Psoas muscle (tissue), 8 donors: Measurements from ENCODE around the gene RP2. TPM values are rescaled to one million over a fixed set of nuclear protein-coding genes. Genes with fewer than 3 reads are reported as not detected.

Experiments used
- ATAC-seq, 4 donors: fragments of 200-7000 bp; cut with Tn5 transposase; one replicate each; pipeline ENCODE4 v1.9.1; 2020; ENCODE audit warnings: moderate library complexity in 3 of 4, mild to moderate bottlenecking in 2 of 4
- DNase-seq, 2 donors: peaks; one replicate each; pipeline ENCODE4 v3.0.0-alpha.2; 2020
- H3K27ac ChIP-seq: fragments of 200-600 bp; one replicate; pipeline ENCODE4 v1.8.0; 2022
- H3K27me3 ChIP-seq, 3 donors: fragments of 200-600 bp in 1 of 3; one replicate each; pipeline versions ENCODE4 v1.6.1 to v1.8.0; 2013 to 2022; ENCODE audit warnings: low read length in 2 of 3, mild to moderate bottlenecking in 2 of 3, moderate library complexity in 1 of 3; ENCODE audit not compliant: insufficient read depth in 3 of 3
- H3K36me3 ChIP-seq, 2 donors: fragments of 200-600 bp in 1 of 2; one replicate each; pipeline versions ENCODE4 v1.6.1 to v1.8.0; 2013 to 2022; ENCODE audit warnings: low read depth in 1 of 2, mild to moderate bottlenecking in 1 of 2, moderate library complexity in 1 of 2; ENCODE audit not compliant: insufficient read depth in 1 of 2
- H3K4me1 ChIP-seq: fragments of 200-600 bp; one replicate; pipeline ENCODE4 v1.8.0; 2022
- H3K4me3 ChIP-seq: fragments of 200-600 bp; one replicate; pipeline ENCODE4 v1.8.0; 2022; ENCODE audit warnings: mild to moderate bottlenecking
- H3K9me3 ChIP-seq: fragments of 200-600 bp; one replicate; pipeline ENCODE4 v1.8.0; 2022
- WGBS, 3 donors: extraction: QIAGEN DNeasy Blood & Tissue Kit; methylation state at CpG; one replicate each; pipeline versions ENCODE4 v1.1.6 to v1.1.7; 2013; 5-methylcytosine and 5-hydroxymethylcytosine counted together
- intact Hi-C, 2 donors: fragments of 100-400 bp; cut with DNase I; formaldehyde crosslinking; loops; one replicate each; pipeline versions ENCODE4 v1.11.0 to v1.14.2; 2022
- polyA plus RNA-seq, 3 donors: library from polyadenylated mRNA; stranded (reverse); fragments of 200-250 nt; gene quantifications; one replicate each; pipeline ENCODE4 v1.2.3, GENCODE V29; 2013
- total RNA-seq, 4 donors: library from RNA; stranded (reverse); fragmentation: NEBNext Ultra II Directional in 2 of 4; extraction: Animal tissue kit (Norgen Biotek cat#: 25700) in 2 of 4; gene quantifications; one replicate each; pipeline versions ENCODE4 v1.2.1 to v1.2.4, GENCODE V29; 2021 to 2023
- TF ChIP-seq, protein P1 (sequence below): fragments of 200-600 bp; IDR thresholded peaks from one replicate; pipeline ENCODE4 v1.8.0; 2022; ENCODE audit warnings: antibody characterized with exemption
- donor health status: healthy with polysubstance abuse.
- donor health status: DM: no; HTN: no; CAD: no; lungs with moderate emphysema.
- donor health status: Bipolar disorder and iron deficiency.
- donor health status: healthy.
- donor health status: DM: yes; HTN: yes; CAD: no.
- donor health status: DM: no; HTN: no; CAD: no.
- donor health status: DM: no; HTN: no; CAD: no.
- donor health status: DM: yes; HTN: yes; CAD: no.

The RP2 gene
- total and polyA plus RNA-seq, 7 donors = 1.5 to 2.7 (median 2.0) TPM

- Histone ChIP-seq H3K27me3 (no peaks in the 10 kb centered on the region), H3K4me3 (no peak overlapping the region), H3K27ac (no peak overlapping the region), H3K36me3 (no peaks in the 10 kb centered on the region), H3K9me3 (no peaks in the 10 kb centered on the region), H3K4me1 (no peaks in the 10 kb centered on the region)
- intact Hi-C loops = loop anchor here in 1 of 2 donors (10.0 kb wide), 1 partner anchor 219 kb away; the partner anchor contains the start of gene CHST7
- TF ChIP-seq, protein P1, sequence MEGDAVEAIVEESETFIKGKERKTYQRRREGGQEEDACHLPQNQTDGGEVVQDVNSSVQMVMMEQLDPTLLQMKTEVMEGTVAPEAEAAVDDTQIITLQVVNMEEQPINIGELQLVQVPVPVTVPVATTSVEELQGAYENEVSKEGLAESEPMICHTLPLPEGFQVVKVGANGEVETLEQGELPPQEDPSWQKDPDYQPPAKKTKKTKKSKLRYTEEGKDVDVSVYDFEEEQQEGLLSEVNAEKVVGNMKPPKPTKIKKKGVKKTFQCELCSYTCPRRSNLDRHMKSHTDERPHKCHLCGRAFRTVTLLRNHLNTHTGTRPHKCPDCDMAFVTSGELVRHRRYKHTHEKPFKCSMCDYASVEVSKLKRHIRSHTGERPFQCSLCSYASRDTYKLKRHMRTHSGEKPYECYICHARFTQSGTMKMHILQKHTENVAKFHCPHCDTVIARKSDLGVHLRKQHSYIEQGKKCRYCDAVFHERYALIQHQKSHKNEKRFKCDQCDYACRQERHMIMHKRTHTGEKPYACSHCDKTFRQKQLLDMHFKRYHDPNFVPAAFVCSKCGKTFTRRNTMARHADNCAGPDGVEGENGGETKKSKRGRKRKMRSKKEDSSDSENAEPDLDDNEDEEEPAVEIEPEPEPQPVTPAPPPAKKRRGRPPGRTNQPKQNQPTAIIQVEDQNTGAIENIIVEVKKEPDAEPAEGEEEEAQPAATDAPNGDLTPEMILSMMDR = no peak
- 68 to 89% (median 76%) methylated on average over 5 to 6 of the region's 6 CpGs for WGBS, 3 donors
- no peak for DNase-seq
- ATAC-seq = no peak
Measured at GRCh38 chrX:46793386-46794143, 43.3 kb upstream of the RP2 start.

- no peaks in the 10 kb centered on the region for H3K9me3 ChIP-seq
- H3K27me3 ChIP-seq = no peaks in the 10 kb centered on the region
- no peak overlapping the region for H3K4me3 ChIP-seq
- H3K36me3 ChIP-seq = no peaks in the 10 kb centered on the region
- no peaks in the 10 kb centered on the region for H3K4me1 ChIP-seq
- intact Hi-C loops = loop anchor here (2.0 to 10.0 kb wide), 3 partner anchors 34 to 222 kb away; partner anchors contain the start of genes CHST7 (in 1 of the 2) and SLC9A7 (in 1 of the 2)
- WGBS, 3 donors = 45 to 52% (median 45%) methylated on average over 8 of the region's 8 CpGs
- DNase-seq = peak; percentile 73 to 79
- TF ChIP-seq, protein P1 = peak; percentile 75
- H3K27ac ChIP-seq = no peak overlapping the region
- ATAC-seq = peak; percentile 66 to 75 (median 72)
Measured at GRCh38 chrX:46796574-46797191, 40.2 kb upstream of the RP2 start.

GRCh38 chrX:46803140-46803539 lies 33.7 kb upstream of the RP2 start:
- H3K9me3 ChIP-seq = no peaks in the 10 kb centered on the region
- WGBS, 3 donors = 54 to 60% (median 55%) methylated on average over 3 of the region's 3 CpGs
- DNase-seq = no peak

GRCh38 chrX:46805270-46805669 lies 31.6 kb upstream of the RP2 start:
- Histone ChIP-seq H3K36me3 (no peaks in the 10 kb centered on the region), H3K27ac (no peak overlapping the region), H3K4me3 (no peak overlapping the region), H3K9me3 (no peaks in the 10 kb centered on the region), H3K27me3 (peaks cover 0 to 23% (median 0%) of the 10 kb centered on the region in 3 donors), H3K4me1 (no peaks in the 10 kb centered on the region)
- WGBS, 3 donors = 45 to 91% (median 77%) methylated on average over 2 of the region's 2 CpGs
- TF ChIP-seq, protein P1 = no peak
- intact Hi-C loops = no loop called here
- DNase-seq (no peak), ATAC-seq (no peak)

More at GRCh38 chrX:46803140-46803539, 33.7 kb upstream of the RP2 start:
- intact Hi-C loops = no loop called here
- no peak for ATAC-seq
- no peak overlapping the region for H3K4me3 ChIP-seq
- no peaks in the 10 kb centered on the region for H3K4me1 ChIP-seq
- peaks cover 0 to 16% (median 0%) of the 10 kb centered on the region in 3 donors for H3K27me3 ChIP-seq
- H3K36me3 ChIP-seq = no peaks in the 10 kb centered on the region
- TF ChIP-seq, protein P1 = no peak
- H3K27ac ChIP-seq = no peak overlapping the region
